HCT116 (cell line): ENCODE results near the gene SMARCD1. TPM values are rescaled to one million over a fixed set of nuclear protein-coding genes. Genes with fewer than 3 reads are reported as not detected.

Experiments
- ATAC-seq: fragments of 200-7000 bp; cut with Tn5 transposase; 2 replicates; pipeline ENCODE4 v1.9.1; 2020; ENCODE audit warnings: mild to moderate bottlenecking, moderate library complexity
- BruUV-seq: library from RNA; stranded (reverse); fragments of 400-500 nt; replicated peaks from 2 replicates; lab custom pipeline; 2021; lab: Mats Ljungman, UMichigan
- CTCF ChIA-PET: fragments of 300-600 bp; sonication (Branson Sonifier 250); formaldehyde crosslinking; loops from one replicate; lab custom pipeline; 2021; ENCODE audit warnings: antibody characterized with exemption; lab: Charles Lee
- POLR2A ChIA-PET: fragments of 300-600, 350-600 bp; sonication (Branson Sonifier 250); formaldehyde crosslinking; loops from one replicate; lab custom pipeline; 2021; ENCODE audit warnings: antibody characterized with exemption; lab: Charles Lee
- RAD21 ChIA-PET, 2 experiments: fragments of 300-600 bp; sonication (Branson Sonifier 250); formaldehyde crosslinking; loops; one replicate each; lab custom pipeline; 2023; ENCODE audit warnings: low total read pairs in 2 of 2; ENCODE audit not compliant: uncharacterized antibody in 2 of 2, unreplicated experiment in 2 of 2, low non-redundant PET in 1 of 2; lab: Charles Lee
- DNase-seq: peaks from one replicate; pipeline ENCODE4 v3.0.0-alpha.2; 2010; ENCODE audit warnings: low read depth, low spot score
- H2AFZ ChIP-seq: fragments of 200-600 bp; shearing (Covaris generic), sonication (generic); 2 replicates; pipeline ENCODE4 v1.6.1; 2017; ENCODE audit warnings: low read depth, mixed run types, mixed read lengths, antibody characterized with exemption, low read length; ENCODE audit not compliant: poor library complexity, severe bottlenecking
- H3K27ac ChIP-seq: 2 replicates; pipeline ENCODE4 v1.5.1; 2012; ENCODE audit warnings: low read depth, low read length
- H3K27me3 ChIP-seq: fragments of 200-600 bp; sonication (generic); 2 replicates; pipeline ENCODE4 v1.6.1; 2016; ENCODE audit warnings: mixed run types, low read length, mixed read lengths; ENCODE audit not compliant: insufficient read depth
- H3K36me3 ChIP-seq, 2 experiments: fragments of 200-500 bp in 1 of 2; fragments of 200-600 bp in 1 of 2; sonication (Bioruptor generic) in 1 of 2; sonication (generic) in 1 of 2; 2 replicates each; pipeline versions ENCODE4 v1.5.1 to v1.6.1; 2014 to 2016; ENCODE audit warnings: low read length in 2 of 2, inconsistent platforms in 1 of 2, mixed read lengths in 1 of 2, mixed run types in 1 of 2; ENCODE audit not compliant: insufficient read depth in 2 of 2, control insufficient read depth in 1 of 2
- H3K4me1 ChIP-seq, 2 experiments: fragments of 200-600 bp in 1 of 2; sonication (generic) in 1 of 2; 2 replicates each; pipeline versions ENCODE4 v1.5.1 to v1.6.1; 2012 to 2017; ENCODE audit warnings: low read length in 2 of 2, inconsistent platforms in 1 of 2, mild to moderate bottlenecking in 1 of 2, mixed read lengths in 1 of 2, mixed run types in 1 of 2, moderate library complexity in 1 of 2; ENCODE audit not compliant: insufficient read depth in 2 of 2, control insufficient read depth in 1 of 2
- H3K4me2 ChIP-seq: fragments of 200-600 bp; sonication (generic); 2 replicates; pipeline ENCODE4 v1.6.1; 2017; ENCODE audit warnings: mixed run types, low read length, mixed read lengths
- H3K4me3 ChIP-seq, 2 experiments: fragments of 200-600 bp in 1 of 2; sonication (generic) in 1 of 2; replicated peaks in 1 of 2; 2 replicates each; pipeline ENCODE4 v1.5.1; 2011 to 2016; ENCODE audit warnings: low read length in 2 of 2, control low read depth in 1 of 2, low read depth in 1 of 2, mild to moderate bottlenecking in 1 of 2, mixed read lengths in 1 of 2, mixed run types in 1 of 2
- H3K79me2 ChIP-seq: fragments of 200-600 bp; sonication (generic); 2 replicates; pipeline ENCODE4 v1.6.1; 2017; ENCODE audit warnings: mild to moderate bottlenecking, mixed run types, low read length, moderate library complexity, mixed read lengths; ENCODE audit not compliant: insufficient read depth
- H3K9ac ChIP-seq: fragments of 200-600 bp; sonication (generic); 2 replicates; pipeline ENCODE4 v1.6.1; 2016; ENCODE audit warnings: low read length, mixed read lengths
- H3K9me2 ChIP-seq: fragments of 200-600 bp; sonication (generic), shearing (Covaris generic); 2 replicates; pipeline ENCODE4 v1.6.1; 2017; ENCODE audit warnings: mixed run types, mild to moderate bottlenecking, moderate library complexity; ENCODE audit not compliant: insufficient read depth
- H3K9me3 ChIP-seq, 2 experiments: fragments of 200-500 bp in 1 of 2; fragments of 200-600 bp in 1 of 2; sonication (Bioruptor generic) in 1 of 2; sonication (generic) in 1 of 2; 2 replicates each; pipeline ENCODE4 v1.6.1; 2014 to 2017; ENCODE audit warnings: low read length in 2 of 2, mixed read lengths in 2 of 2, inconsistent platforms in 1 of 2, low read depth in 1 of 2, mild to moderate bottlenecking in 1 of 2, mixed run types in 1 of 2, moderate library complexity in 1 of 2; ENCODE audit not compliant: control insufficient read depth in 1 of 2, insufficient read depth in 1 of 2
- H4K20me1 ChIP-seq: fragments of 200-600 bp; sonication (generic), shearing (Covaris generic); 2 replicates; pipeline ENCODE4 v1.6.1; 2017; ENCODE audit warnings: mixed run types, mild to moderate bottlenecking, moderate library complexity; ENCODE audit not compliant: insufficient read depth
- CBX3 ChIP-seq: IDR thresholded peaks from 2 replicates; pipeline ENCODE4 v1.6.1; 2012; ENCODE audit warnings: low read depth
- EGR1 ChIP-seq: IDR thresholded peaks from 2 replicates; pipeline ENCODE4 v1.6.1; 2012; ENCODE audit warnings: low read depth
- EZH2 ChIP-seq: fragments of 200-600 bp; sonication (generic); IDR thresholded peaks from 2 replicates; pipeline ENCODE4 v1.6.1; 2017; ENCODE audit warnings: antibody characterized with exemption, mixed run types
- FOSL1 ChIP-seq: IDR thresholded peaks from 2 replicates; pipeline ENCODE4 v1.6.1; 2012; ENCODE audit warnings: low read depth
- POLR2AphosphoS5 ChIP-seq: IDR thresholded peaks from 2 replicates; pipeline ENCODE4 v1.6.1; 2011; ENCODE audit warnings: mild to moderate bottlenecking, low read depth, low read length, moderate library complexity
- REST ChIP-seq: IDR thresholded peaks from 2 replicates; pipeline ENCODE4 v1.6.1; 2012; ENCODE audit warnings: low read depth
- YY1 ChIP-seq: IDR thresholded peaks from 2 replicates; pipeline ENCODE4 v1.6.1; 2011; ENCODE audit warnings: low read length, low read depth, moderate library complexity, mild to moderate bottlenecking; ENCODE audit not compliant: insufficient replicate concordance; ENCODE audit errors: extremely low read depth
- intact Hi-C: fragments of 100-400 bp; cut with micrococcal nuclease; formaldehyde crosslinking; loops from 2 replicates; pipeline ENCODE4 v1.10.0; 2022
- total RNA-seq: library from RNA; stranded (reverse); gene quantifications from one replicate; pipeline ENCODE4 v1.2.1, GENCODE V29; 2021; ENCODE audit not compliant: unreplicated experiment
- TF ChIP-seq, protein P1 (sequence below): IDR thresholded peaks from 2 replicates; pipeline ENCODE4 v1.6.1; 2011; ENCODE audit warnings: mild to moderate bottlenecking, low read length, moderate library complexity; ENCODE audit not compliant: insufficient replicate concordance; ENCODE audit errors: extremely low read depth
- TF ChIP-seq, protein P2 (sequence below): IDR thresholded peaks from 2 replicates; pipeline ENCODE4 v1.6.1; 2012
- TF ChIP-seq, protein P3 (sequence below), 3 experiments: fragments of 200-600 bp in 1 of 3; sonication (generic) in 1 of 3; IDR thresholded peaks in 2 of 3; conservative IDR thresholded peaks in 1 of 3; 2 replicates each; pipeline ENCODE4 v1.5.1; 2012 to 2017; ENCODE audit warnings: low read depth in 2 of 3, low read length in 2 of 3, antibody characterized with exemption in 1 of 3, borderline replicate concordance in 1 of 3, control low read depth in 1 of 3, mild to moderate bottlenecking in 1 of 3, mixed read lengths in 1 of 3, mixed run types in 1 of 3, moderate library complexity in 1 of 3; ENCODE audit not compliant: insufficient read depth in 1 of 3

The SMARCD1 gene
- total RNA-seq, 1 experiment from 2014 or later, result 64.8 TPM

GRCh38 chr12:50102646-50103309, 17.6 kb downstream of the SMARCD1 start (continued):
- TF ChIP-seq REST, result no peak

DNA sequence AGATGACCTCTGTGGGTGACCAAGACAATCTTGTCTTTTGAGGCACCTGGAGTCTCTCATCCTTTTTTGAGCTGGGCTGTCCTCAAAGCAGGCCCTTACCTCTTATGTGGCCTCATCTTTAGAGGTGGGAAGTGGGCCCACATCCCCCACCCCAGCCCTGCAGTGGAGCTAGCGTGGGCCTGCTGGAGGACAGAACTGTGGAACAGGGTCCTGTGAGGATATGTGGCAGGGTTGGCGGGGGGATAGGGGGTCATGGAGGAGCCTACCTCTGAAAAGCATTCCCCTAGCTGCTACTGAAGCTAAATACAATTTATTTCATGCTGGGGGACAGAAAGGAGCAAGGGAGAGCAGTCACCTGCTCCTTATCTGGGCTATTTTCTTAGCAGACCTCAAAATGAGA, 18.2 kb downstream of the SMARCD1 start:
- Histone ChIP-seq H3K36me3 (peaks cover 13 to 16% of the 10 kb centered on the region in 2 experiments; a peak in 3 of 4 replicates), H4K20me1 (no peaks in the 10 kb centered on the region), H3K27ac (no peak overlapping the region), H3K4me1 (peaks cover 10 to 13% of the 10 kb centered on the region in 2 experiments), H3K4me2 (peak overlapping the region; percentile 60), H3K9me3 (no peaks in the 10 kb centered on the region), H3K79me2 (no peaks in the 10 kb centered on the region), H2AFZ (no peak overlapping the region), H3K4me3 (no peak overlapping the region), H3K9ac (no peak overlapping the region), H3K9me2 (no peaks in the 10 kb centered on the region), H3K27me3 (no peaks in the 10 kb centered on the region)
- intact Hi-C loops, result no loop called here
- ChIA-PET POLR2A (interaction anchor here (1.4 kb wide), 1 partner anchor 9 kb away, joined by 5 read pairs; the partner anchor contains the start of gene COX14), RAD21 (no interaction called here), CTCF (interaction anchor here (0.9 to 1.8 kb wide), 6 partner anchors 8 to 73 kb away, joined by 3 to 8 read pairs (median 4); partner anchors contain the start of genes CERS5, COX14 and SMARCD1)
- DNase-seq (no peak), ATAC-seq (peak; percentile 11; the same call in 1 of the 2 replicates)
- no TSS peak for BruUV-seq
- no peak for TF ChIP-seq EGR1
- no peak for TF ChIP-seq CBX3
- TF ChIP-seq, protein P1, sequence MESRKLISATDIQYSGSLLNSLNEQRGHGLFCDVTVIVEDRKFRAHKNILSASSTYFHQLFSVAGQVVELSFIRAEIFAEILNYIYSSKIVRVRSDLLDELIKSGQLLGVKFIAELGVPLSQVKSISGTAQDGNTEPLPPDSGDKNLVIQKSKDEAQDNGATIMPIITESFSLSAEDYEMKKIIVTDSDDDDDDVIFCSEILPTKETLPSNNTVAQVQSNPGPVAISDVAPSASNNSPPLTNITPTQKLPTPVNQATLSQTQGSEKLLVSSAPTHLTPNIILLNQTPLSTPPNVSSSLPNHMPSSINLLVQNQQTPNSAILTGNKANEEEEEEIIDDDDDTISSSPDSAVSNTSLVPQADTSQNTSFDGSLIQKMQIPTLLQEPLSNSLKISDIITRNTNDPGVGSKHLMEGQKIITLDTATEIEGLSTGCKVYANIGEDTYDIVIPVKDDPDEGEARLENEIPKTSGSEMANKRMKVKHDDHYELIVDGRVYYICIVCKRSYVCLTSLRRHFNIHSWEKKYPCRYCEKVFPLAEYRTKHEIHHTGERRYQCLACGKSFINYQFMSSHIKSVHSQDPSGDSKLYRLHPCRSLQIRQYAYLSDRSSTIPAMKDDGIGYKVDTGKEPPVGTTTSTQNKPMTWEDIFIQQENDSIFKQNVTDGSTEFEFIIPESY, result no peak
- no peak for TF ChIP-seq EZH2
- TF ChIP-seq, protein P2, sequence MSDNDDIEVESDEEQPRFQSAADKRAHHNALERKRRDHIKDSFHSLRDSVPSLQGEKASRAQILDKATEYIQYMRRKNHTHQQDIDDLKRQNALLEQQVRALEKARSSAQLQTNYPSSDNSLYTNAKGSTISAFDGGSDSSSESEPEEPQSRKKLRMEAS, result no peak
- no peak for TF ChIP-seq FOSL1
- TF ChIP-seq, protein P3, sequence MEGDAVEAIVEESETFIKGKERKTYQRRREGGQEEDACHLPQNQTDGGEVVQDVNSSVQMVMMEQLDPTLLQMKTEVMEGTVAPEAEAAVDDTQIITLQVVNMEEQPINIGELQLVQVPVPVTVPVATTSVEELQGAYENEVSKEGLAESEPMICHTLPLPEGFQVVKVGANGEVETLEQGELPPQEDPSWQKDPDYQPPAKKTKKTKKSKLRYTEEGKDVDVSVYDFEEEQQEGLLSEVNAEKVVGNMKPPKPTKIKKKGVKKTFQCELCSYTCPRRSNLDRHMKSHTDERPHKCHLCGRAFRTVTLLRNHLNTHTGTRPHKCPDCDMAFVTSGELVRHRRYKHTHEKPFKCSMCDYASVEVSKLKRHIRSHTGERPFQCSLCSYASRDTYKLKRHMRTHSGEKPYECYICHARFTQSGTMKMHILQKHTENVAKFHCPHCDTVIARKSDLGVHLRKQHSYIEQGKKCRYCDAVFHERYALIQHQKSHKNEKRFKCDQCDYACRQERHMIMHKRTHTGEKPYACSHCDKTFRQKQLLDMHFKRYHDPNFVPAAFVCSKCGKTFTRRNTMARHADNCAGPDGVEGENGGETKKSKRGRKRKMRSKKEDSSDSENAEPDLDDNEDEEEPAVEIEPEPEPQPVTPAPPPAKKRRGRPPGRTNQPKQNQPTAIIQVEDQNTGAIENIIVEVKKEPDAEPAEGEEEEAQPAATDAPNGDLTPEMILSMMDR (IDR thresholded peaks at IDR 0.05 in 2 of 3, conservative IDR thresholded peaks at IDR 0.05 in 1 of 3; ENCODE audit: borderline replicate concordance in 1 of 3, insufficient read depth in 1 of 3, low read depth in 2 of 3, low read length in 2 of 3), result no peak
- no peak for TF ChIP-seq POLR2AphosphoS5
- no peak for TF ChIP-seq REST
- no peak for TF ChIP-seq YY1
